H1 (cell line): ENCODE data around the gene PTX3. TPM values are rescaled to one million over a fixed set of nuclear protein-coding genes. Genes with fewer than 3 reads are reported as not detected.

Experiments
- TAF7 ChIP-seq: optimal IDR thresholded peaks from 2 replicates; pipeline ENCODE3; 2011; ENCODE audit warnings: low read depth, mild to moderate bottlenecking, inconsistent platforms, low read length, moderate library complexity, borderline replicate concordance
- TEAD4 ChIP-seq: IDR thresholded peaks from 2 replicates; pipeline ENCODE4 v1.6.1; 2012; ENCODE audit warnings: low read depth, low read length, inconsistent platforms, mixed read lengths
- ZNF274 ChIP-seq: IDR thresholded peaks from 2 replicates; pipeline ENCODE4 v1.7.0; 2012; ENCODE audit warnings: low read length, borderline replicate concordance; ENCODE audit errors: extremely low read depth
- polyA plus RNA-seq, 7 experiments: library from polyadenylated mRNA; depleted of rRNA in 3 of 7; stranded (reverse) in 5 of 7; unstranded in 2 of 7; fragments of >200 nt in 5 of 7; fragments of 200-250 nt in 2 of 7; gene quantifications; 1 replicate in 5 of 7; 2 replicates in 1 of 7; 4 replicates in 1 of 7; pipeline versions ENCODE4 v1.2.1 to v1.2.3, GENCODE V29; 2011 to 2013; ENCODE audit warnings: missing spikeins in 2 of 7, mixed read lengths in 2 of 7
- total RNA-seq: library from RNA; stranded (reverse); fragmentation: NEBNext Ultra II Directional; extraction: Animal tissue kit (Norgen Biotek cat#: 25700); gene quantifications from 2 replicates; pipeline ENCODE4 v1.2.1, GENCODE V29; 2021

The PTX3 gene
- total and polyA plus RNA-seq, 2 of the 8 experiments (the other 6 are each of a cell fraction or from before 2014, with no cell fraction given), result 1.2 to 1.7 TPM

- TF ChIP-seq TAF7 (no peak), ZNF274 (no peak), TEAD4 (no peak)
Measured at GRCh38 chr3:157420606-157421130, 16.0 kb upstream of the PTX3 start (continued).
